ENCODE results near the gene RFTN1. TPM values are rescaled to one million over a fixed set of nuclear protein-coding genes. Genes with fewer than 3 reads are reported as not detected.

Gene RFTN1
- total RNA-seq, 1 donor from 2014 or later = 53.4 TPM

GRCh38 chr3:16336825-16337224, 176.7 kb downstream of the RFTN1 start:
- H3K4me1 Mint-ChIP-seq (ENCODE audit: low read depth) = peaks cover 31% of the 10 kb centered on the region
- H3K27ac Mint-ChIP-seq (ENCODE audit: unreplicated experiment) = no peak overlapping the region
- H3K27me3 Mint-ChIP-seq (ENCODE audit: low read depth) = no peaks in the 10 kb centered on the region
- no peak for TF ChIP-seq CTCF (IDR thresholded peaks at IDR 0.05)
- H3K36me3 Mint-ChIP-seq (ENCODE audit: low read depth) = peaks cover 25% of the 10 kb centered on the region
- no peak for DNase-seq (ENCODE audit: low spot score)
- H3K4me3 Mint-ChIP-seq (ENCODE audit: unreplicated experiment) = no peak overlapping the region
- peaks cover 24% of the 10 kb centered on the region for H3K9me3 Mint-ChIP-seq (ENCODE audit: low read depth)

- Mint-ChIP-seq H3K4me1 (ENCODE audit: low read depth) (peaks cover 31% of the 10 kb centered on the region), H3K27me3 (ENCODE audit: low read depth) (no peaks in the 10 kb centered on the region), H3K4me3 (ENCODE audit: unreplicated experiment) (no peak overlapping the region), H3K36me3 (ENCODE audit: low read depth) (peaks cover 31% of the 10 kb centered on the region), H3K27ac (ENCODE audit: unreplicated experiment) (no peak overlapping the region), H3K9me3 (ENCODE audit: low read depth) (peaks cover 29% of the 10 kb centered on the region)
- no peak for DNase-seq (ENCODE audit: low spot score)
- no peak for TF ChIP-seq CTCF (IDR thresholded peaks at IDR 0.05)
These were observed 177.5 kb downstream of the RFTN1 start for GRCh38 chr3:16335772-16336645.

GRCh38 chr3:16335333-16335732, 178.2 kb downstream of the RFTN1 start:
- H3K36me3 Mint-ChIP-seq (ENCODE audit: low read depth) = peaks cover 31% of the 10 kb centered on the region
- no peak overlapping the region for H3K27ac Mint-ChIP-seq (ENCODE audit: unreplicated experiment)
- no peak for TF ChIP-seq CTCF (IDR thresholded peaks at IDR 0.05)
- DNase-seq (ENCODE audit: low spot score) = no peak
- H3K27me3 Mint-ChIP-seq (ENCODE audit: low read depth) = no peaks in the 10 kb centered on the region
- H3K9me3 Mint-ChIP-seq (ENCODE audit: low read depth) = peaks cover 29% of the 10 kb centered on the region
- peaks cover 31% of the 10 kb centered on the region for H3K4me1 Mint-ChIP-seq (ENCODE audit: low read depth)
- H3K4me3 Mint-ChIP-seq (ENCODE audit: unreplicated experiment) = no peak overlapping the region

GRCh38 chr3:16334909-16335308, 178.6 kb downstream of the RFTN1 start:
- no peak for DNase-seq (ENCODE audit: low spot score)
- Mint-ChIP-seq H3K36me3 (ENCODE audit: low read depth) (peaks cover 31% of the 10 kb centered on the region), H3K9me3 (ENCODE audit: low read depth) (peaks cover 29% of the 10 kb centered on the region), H3K4me1 (ENCODE audit: low read depth) (peaks cover 31% of the 10 kb centered on the region), H3K27me3 (ENCODE audit: low read depth) (no peaks in the 10 kb centered on the region), H3K4me3 (ENCODE audit: unreplicated experiment) (no peak overlapping the region), H3K27ac (ENCODE audit: unreplicated experiment) (peak overlapping the region; percentile 45)
- TF ChIP-seq CTCF (IDR thresholded peaks at IDR 0.05) = no peak

- Mint-ChIP-seq H3K27ac (ENCODE audit: unreplicated experiment) (peak overlapping the region; percentile 69), H3K9me3 (ENCODE audit: low read depth) (peaks cover 29% of the 10 kb centered on the region), H3K4me3 (ENCODE audit: unreplicated experiment) (no peak overlapping the region), H3K36me3 (ENCODE audit: low read depth) (peaks cover 30% of the 10 kb centered on the region), H3K27me3 (ENCODE audit: low read depth) (no peaks in the 10 kb centered on the region), H3K4me1 (ENCODE audit: low read depth) (peaks cover 23% of the 10 kb centered on the region)
- no peak for TF ChIP-seq CTCF (IDR thresholded peaks at IDR 0.05)
- DNase-seq (ENCODE audit: low spot score) = no peak
These were observed 180.5 kb downstream of the RFTN1 start for GRCh38 chr3:16332904-16333426.
